Stomach smooth muscle (tissue), 2 donors: Measurements from ENCODE around the gene TOP2A.

ENCODE experiments used
- H3K27ac ChIP-seq: one replicate; pipeline ENCODE4 v1.7.0; 2013; ENCODE audit warnings: mild to moderate bottlenecking, low read length, inconsistent platforms
- H3K27me3 ChIP-seq, 2 donors: one replicate each; pipeline ENCODE4 v1.7.0; 2013; ENCODE audit warnings: low read length in 2 of 2; ENCODE audit not compliant: insufficient read depth in 2 of 2, control insufficient read depth in 1 of 2
- H3K36me3 ChIP-seq, 2 donors: one replicate each; pipeline ENCODE4 v1.7.0; 2013; ENCODE audit warnings: low read length in 2 of 2; ENCODE audit not compliant: control insufficient read depth in 2 of 2, insufficient read depth in 2 of 2
- H3K4me1 ChIP-seq: one replicate; pipeline ENCODE4 v1.7.0; 2013; ENCODE audit warnings: low read length; ENCODE audit not compliant: control insufficient read depth, insufficient read depth
- H3K4me3 ChIP-seq, 2 donors: one replicate each; pipeline ENCODE4 v1.7.0; 2013; ENCODE audit warnings: low read length in 2 of 2
- H3K9ac ChIP-seq, 2 donors: one replicate each; pipeline ENCODE4 v1.7.0; 2013; ENCODE audit warnings: low read length in 2 of 2, mild to moderate bottlenecking in 1 of 2
- H3K9me3 ChIP-seq, 2 donors: one replicate each; pipeline ENCODE4 v1.7.0; 2013; ENCODE audit warnings: low read length in 2 of 2; ENCODE audit not compliant: control insufficient read depth in 2 of 2
- donor health status: healthy.
- donor health status: Pancreatic carcinoma.

TOP2A gene

GRCh38 chr17:40442392-40443195, 24.9 kb upstream of the TOP2A start:
- no peaks in the 10 kb centered on the region for H3K9me3 ChIP-seq
- peak overlapping the region; percentile 98 for H3K27ac ChIP-seq
- H3K4me1 ChIP-seq, result peaks cover 44% of the 10 kb centered on the region
- H3K9ac ChIP-seq, result peak overlapping the region; percentile 87 to 100
- H3K27me3 ChIP-seq, result no peaks in the 10 kb centered on the region
- peak overlapping the region; percentile 70 to 99 for H3K4me3 ChIP-seq
- peaks cover 5 to 10% of the 10 kb centered on the region in 2 donors for H3K36me3 ChIP-seq

- H3K4me3 ChIP-seq, result no peak overlapping the region
- H3K4me1 ChIP-seq, result peaks cover 36% of the 10 kb centered on the region
- no peak overlapping the region for H3K27ac ChIP-seq
- H3K36me3 ChIP-seq, result no peaks in the 10 kb centered on the region
- H3K27me3 ChIP-seq, result no peaks in the 10 kb centered on the region
- H3K9me3 ChIP-seq, result no peaks in the 10 kb centered on the region
- H3K9ac ChIP-seq, result no peak overlapping the region
These were observed 22.5 kb upstream of the TOP2A start for GRCh38 chr17:40440166-40440565.

GRCh38 chr17:40437095-40437732, 19.5 kb upstream of the TOP2A start:
- H3K27ac ChIP-seq, result peak overlapping the region; percentile 67
- peaks cover 45% of the 10 kb centered on the region for H3K4me1 ChIP-seq
- no peaks in the 10 kb centered on the region for H3K27me3 ChIP-seq
- H3K9ac ChIP-seq, result peak overlapping the region in 1 of 2 donors; percentile 29
- no peaks in the 10 kb centered on the region for H3K36me3 ChIP-seq
- no peaks in the 10 kb centered on the region for H3K9me3 ChIP-seq
- no peak overlapping the region for H3K4me3 ChIP-seq

- Histone ChIP-seq H3K9me3 (no peaks in the 10 kb centered on the region), H3K4me3 (no peak overlapping the region), H3K9ac (peak overlapping the region in 1 of 2 donors; percentile 29), H3K27ac (peak overlapping the region; percentile 67), H3K36me3 (no peaks in the 10 kb centered on the region), H3K27me3 (no peaks in the 10 kb centered on the region), H3K4me1 (peaks cover 44% of the 10 kb centered on the region)
These were observed 18.9 kb upstream of the TOP2A start for GRCh38 chr17:40436636-40437035.

GRCh38 chr17:40433551-40434415, 16.1 kb upstream of the TOP2A start:
- no peaks in the 10 kb centered on the region for H3K9me3 ChIP-seq
- peaks cover 39% of the 10 kb centered on the region for H3K4me1 ChIP-seq
- H3K27ac ChIP-seq, result peak overlapping the region; percentile 95
- no peaks in the 10 kb centered on the region for H3K36me3 ChIP-seq
- H3K4me3 ChIP-seq, result peak overlapping the region; percentile 29 to 47
- peak overlapping the region; percentile 61 to 80 for H3K9ac ChIP-seq
- no peaks in the 10 kb centered on the region for H3K27me3 ChIP-seq

- H3K36me3 ChIP-seq, result no peaks in the 10 kb centered on the region
- H3K9ac ChIP-seq, result peak overlapping the region; percentile 61 to 80
- no peaks in the 10 kb centered on the region for H3K9me3 ChIP-seq
- H3K27ac ChIP-seq, result peak overlapping the region; percentile 95
- H3K27me3 ChIP-seq, result no peaks in the 10 kb centered on the region
- H3K4me3 ChIP-seq, result peak overlapping the region; percentile 29 to 47
- peaks cover 39% of the 10 kb centered on the region for H3K4me1 ChIP-seq
These were observed 15.3 kb upstream of the TOP2A start for GRCh38 chr17:40432864-40433528.

GRCh38 chr17:40431231-40431602, 13.5 kb upstream of the TOP2A start:
- Histone ChIP-seq H3K4me3 (no peak overlapping the region), H3K9ac (no peak overlapping the region), H3K27me3 (no peaks in the 10 kb centered on the region), H3K36me3 (no peaks in the 10 kb centered on the region), H3K4me1 (peaks cover 23% of the 10 kb centered on the region), H3K27ac (no peak overlapping the region), H3K9me3 (no peaks in the 10 kb centered on the region)

GRCh38 chr17:40430272-40431230, 12.9 kb upstream of the TOP2A start:
- peaks cover 21% of the 10 kb centered on the region for H3K4me1 ChIP-seq
- no peaks in the 10 kb centered on the region for H3K36me3 ChIP-seq
- no peaks in the 10 kb centered on the region for H3K9me3 ChIP-seq
- H3K9ac ChIP-seq, result no peak overlapping the region
- H3K4me3 ChIP-seq, result no peak overlapping the region
- no peak overlapping the region for H3K27ac ChIP-seq
- no peaks in the 10 kb centered on the region for H3K27me3 ChIP-seq

GRCh38 chr17:40427002-40427491, 9.4 kb upstream of the TOP2A start:
- Histone ChIP-seq H3K36me3 (no peaks in the 10 kb centered on the region), H3K27ac (no peak overlapping the region), H3K4me3 (no peak overlapping the region), H3K9me3 (no peaks in the 10 kb centered on the region), H3K4me1 (no peaks in the 10 kb centered on the region), H3K27me3 (no peaks in the 10 kb centered on the region), H3K9ac (no peak overlapping the region)
